HepG2 (cell line): ENCODE results near the gene AHSA1. TPM values are rescaled to one million over a fixed set of nuclear protein-coding genes. Genes with fewer than 3 reads are reported as not detected.
A peak's percentile ranks its signal among the peaks of the same experiment; 100 is the strongest.

Source experiments
- AHDC1 ChIP-seq: sonication (generic); formaldehyde crosslinking; IDR thresholded peaks from 2 replicates; pipeline ENCODE4 v1.5.1; 2020; ENCODE audit warnings: mild to moderate bottlenecking, missing genetic modification reagents, borderline replicate concordance
- CEBPG ChIP-seq: IDR thresholded peaks from 2 replicates; pipeline ENCODE4 v1.6.1; 2016
- CEBPZ ChIP-seq: IDR thresholded peaks from 2 replicates; pipeline ENCODE4 v1.6.1; 2012; ENCODE audit warnings: low read length, improper control_type of control experiment
- DZIP1 ChIP-seq: sonication (generic); formaldehyde crosslinking; IDR thresholded peaks from 2 replicates; pipeline ENCODE4 v1.5.0; 2020; ENCODE audit warnings: mild to moderate bottlenecking, missing genetic modification reagents
- GMEB2 ChIP-seq: IDR thresholded peaks from 2 replicates; pipeline ENCODE4 v1.6.1; 2016; ENCODE audit warnings: missing biosample characterization, missing genetic modification reagents, low read depth
- HDAC1 ChIP-seq: sonication (generic); formaldehyde crosslinking; IDR thresholded peaks from 2 replicates; pipeline ENCODE4 v1.5.1; 2020; ENCODE audit warnings: mild to moderate bottlenecking, missing genetic modification reagents
- KDM5A ChIP-seq: fragments of 200-600 bp; sonication (generic); IDR thresholded peaks from 2 replicates; pipeline ENCODE4 v1.7.0; 2018; ENCODE audit warnings: antibody characterized with exemption, mild to moderate bottlenecking, low read length, borderline replicate concordance
- KDM6A ChIP-seq: IDR thresholded peaks from 2 replicates; pipeline ENCODE4 v1.6.1; 2016; ENCODE audit warnings: low read depth
- KMT2B ChIP-seq: IDR thresholded peaks from 2 replicates; pipeline ENCODE4 v1.6.1; 2016; ENCODE audit warnings: missing genetic modification reagents, missing compliant biosample characterization
- MTA1 ChIP-seq: sonication (generic); formaldehyde crosslinking; IDR thresholded peaks from 2 replicates; pipeline ENCODE4 v1.4.0; 2020; ENCODE audit warnings: missing genetic modification reagents, mild to moderate bottlenecking, borderline replicate concordance
- NRL ChIP-seq: sonication (generic); formaldehyde crosslinking; IDR thresholded peaks from 2 replicates; pipeline ENCODE4 v1.5.0; 2020; ENCODE audit warnings: missing genetic modification reagents, mild to moderate bottlenecking, moderate library complexity, borderline replicate concordance
- ZBTB44 ChIP-seq: sonication (generic); formaldehyde crosslinking; IDR thresholded peaks from 2 replicates; pipeline ENCODE4 v1.4.0; 2020; ENCODE audit warnings: missing genetic modification reagents
- ZMYM3 ChIP-seq: sonication (generic); formaldehyde crosslinking; IDR thresholded peaks from 2 replicates; pipeline ENCODE4 v1.5.1; 2020; ENCODE audit warnings: mild to moderate bottlenecking, missing genetic modification reagents
- ZNF589 ChIP-seq: sonication (generic); formaldehyde crosslinking; conservative IDR thresholded peaks from 2 replicates; pipeline ENCODE4 v1.8.0; 2022; ENCODE audit warnings: mild to moderate bottlenecking, moderate library complexity, missing genetic modification reagents
- ZNF737 ChIP-seq: sonication (generic); formaldehyde crosslinking; IDR thresholded peaks from 2 replicates; pipeline ENCODE4 v1.5.0; 2020; ENCODE audit warnings: missing genetic modification reagents, mild to moderate bottlenecking, borderline replicate concordance
- polyA plus RNA-seq, 8 experiments: library from polyadenylated mRNA; depleted of rRNA in 3 of 8; stranded (reverse) in 7 of 8; unstranded in 1 of 8; fragments of >200 nt; fragmentation: Illumina TruSeq in 4 of 8; extraction: Trizol in 4 of 8; gene quantifications; 2 replicates each; pipeline versions ENCODE4 v1.2.1 to v1.2.3, GENCODE V29; 2011 to 2016; ENCODE audit warnings: low read depth in 4 of 8, missing spikeins in 1 of 8, mixed read lengths in 1 of 8; ENCODE audit not compliant: insufficient read depth in 1 of 8
- total RNA-seq, 5 experiments: library from RNA; depleted of rRNA; stranded (reverse); fragments of >200 nt; fragmentation: Illumina TruSeq; extraction: Trizol; gene quantifications; 2 replicates each; pipeline ENCODE4 v1.2.3, GENCODE V29; 2016; ENCODE audit warnings: low read depth in 1 of 5

Gene AHSA1
- total and polyA plus RNA-seq, 2 of the 13 experiments (the other 11 are each of a cell fraction or from before 2014, with no cell fraction given): 113 to 241 TPM

GRCh38 chr14:77508249-77508648 is 50.4 kb downstream of the AHSA1 start (continued):
- no peak for TF ChIP-seq AHDC1 (CRISPR knock-in tag)
- TF ChIP-seq DZIP1 (CRISPR knock-in tag): no peak
- TF ChIP-seq ZBTB44 (CRISPR knock-in tag): no peak
- TF ChIP-seq KMT2B (CRISPR knock-in tag): no peak
- no peak for TF ChIP-seq KDM5A
- no peak for TF ChIP-seq CEBPZ
- TF ChIP-seq HDAC1 (CRISPR knock-in tag): no peak
- TF ChIP-seq ZNF737 (CRISPR knock-in tag): no peak
- TF ChIP-seq ZMYM3 (CRISPR knock-in tag): no peak
- TF ChIP-seq KDM6A (CRISPR knock-in tag): no peak
- no peak for TF ChIP-seq ZNF589 (CRISPR knock-in tag)
- TF ChIP-seq MTA1 (CRISPR knock-in tag): no peak
- TF ChIP-seq CEBPG: peak; percentile 92
- no peak for TF ChIP-seq NRL
- no peak for TF ChIP-seq GMEB2 (CRISPR knock-in tag)
